SU-DHL-6 (cell line): ENCODE results near the gene RPS3.

Experiments used
- H2AFZ ChIP-seq: fragments of 200-600 bp; sonication (generic); 2 replicates; pipeline ENCODE4 v1.6.1; 2014; ENCODE audit warnings: low read depth, mild to moderate bottlenecking, moderate library complexity, mixed read lengths, antibody characterized with exemption, low read length; ENCODE audit not compliant: severe bottlenecking
- H3F3A ChIP-seq: fragments of 200-600 bp; shearing (Covaris generic); 2 replicates; pipeline ENCODE4 v1.6.0; 2016; ENCODE audit warnings: antibody characterized with exemption, mild to moderate bottlenecking; ENCODE audit not compliant: insufficient read depth
- H3K27ac ChIP-seq: fragments of 200-600 bp; sonication (generic); 2 replicates; pipeline ENCODE4 v1.5.1; 2016; ENCODE audit warnings: low read depth, mild to moderate bottlenecking, low read length, moderate library complexity, mixed read lengths
- H3K27me3 ChIP-seq: fragments of 200-600 bp; sonication (generic), shearing (Covaris generic); 2 replicates; pipeline ENCODE4 v1.6.0; 2014; ENCODE audit warnings: mild to moderate bottlenecking, low read length
- H3K36me3 ChIP-seq: fragments of 200-600 bp; sonication (generic); 2 replicates; pipeline ENCODE4 v1.6.1; 2014; ENCODE audit warnings: mild to moderate bottlenecking, low read length, mixed read lengths
- H3K4me2 ChIP-seq: fragments of 300-600, 200-600 bp; shearing (Covaris generic), sonication (generic); 2 replicates; pipeline ENCODE4 v1.6.0; 2014; ENCODE audit warnings: low read length, low read depth, mild to moderate bottlenecking; ENCODE audit not compliant: poor library complexity, severe bottlenecking
- H3K4me3 ChIP-seq: fragments of 200-600 bp; sonication (generic); 2 replicates; pipeline ENCODE4 v1.5.1; 2014; ENCODE audit warnings: antibody characterized with exemption, low read length, mild to moderate bottlenecking, mixed read lengths; ENCODE audit not compliant: insufficient read depth, poor library complexity, severe bottlenecking
- H3K79me2 ChIP-seq: fragments of 200-600 bp; sonication (generic); 2 replicates; pipeline ENCODE4 v1.6.1; 2014; ENCODE audit warnings: mild to moderate bottlenecking, low read length, moderate library complexity; ENCODE audit not compliant: insufficient read depth
- H3K9ac ChIP-seq: fragments of 200-600 bp; sonication (generic); 2 replicates; pipeline ENCODE4 v1.7.0; 2014; ENCODE audit warnings: mild to moderate bottlenecking, low read length
- H3K9me2 ChIP-seq: fragments of 200-600 bp; sonication (generic); replicated peaks from 2 replicates; pipeline ENCODE4 v1.6.1; 2014; ENCODE audit warnings: low read length; ENCODE audit not compliant: insufficient read depth
- H3K9me3 ChIP-seq: fragments of 200-600 bp; sonication (generic); 2 replicates; pipeline ENCODE4 v1.6.1; 2014; ENCODE audit warnings: low read length, mixed read lengths; ENCODE audit not compliant: insufficient read depth
- H4K20me1 ChIP-seq: fragments of 200-600 bp; sonication (generic); 2 replicates; pipeline ENCODE4 v1.6.1; 2014; ENCODE audit warnings: low read depth, mild to moderate bottlenecking, antibody characterized with exemption, low read length, moderate library complexity, mixed read lengths
- CTCF ChIP-seq: fragments of 200-600 bp; sonication (generic); IDR thresholded peaks from one replicate; pipeline ENCODE4 v1.5.1; 2017; ENCODE audit warnings: antibody characterized with exemption, mild to moderate bottlenecking, low read length, moderate library complexity; ENCODE audit not compliant: insufficient read depth, poor library complexity, severe bottlenecking
- EZH2phosphoT487 ChIP-seq: fragments of 200-600 bp; sonication (generic), shearing (Covaris generic); conservative IDR thresholded peaks from 2 replicates; pipeline ENCODE4 v1.6.1; 2018; ENCODE audit warnings: mild to moderate bottlenecking, antibody characterized with exemption, low read length, moderate library complexity, mixed read lengths

RPS3 gene

GRCh38 chr11:75435571-75435925, 36.2 kb downstream of the RPS3 start:
- Histone ChIP-seq H3K9me2 (no peaks in the 10 kb centered on the region), H3K4me2 (no peak overlapping the region), H3K9me3 (no peaks in the 10 kb centered on the region), H3K4me3 (no peak overlapping the region), H3K27me3 (no peaks in the 10 kb centered on the region), H3K36me3 (no peaks in the 10 kb centered on the region), H3K79me2 (no peaks in the 10 kb centered on the region), H3K27ac (no peak overlapping the region), H3K9ac (no peak overlapping the region), H2AFZ (no peak overlapping the region), H3F3A (no peaks in the 10 kb centered on the region), H4K20me1 (no peaks in the 10 kb centered on the region)
- TF ChIP-seq EZH2phosphoT487 (no peak), CTCF (no peak)

- H4K20me1 ChIP-seq = no peaks in the 10 kb centered on the region
- H3K27ac ChIP-seq = no peak overlapping the region
- H3K36me3 ChIP-seq = no peaks in the 10 kb centered on the region
- no peaks in the 10 kb centered on the region for H3K27me3 ChIP-seq
- H3K9me3 ChIP-seq = no peaks in the 10 kb centered on the region
- no peak overlapping the region for H3K9ac ChIP-seq
- no peaks in the 10 kb centered on the region for H3F3A ChIP-seq
- no peak overlapping the region for H2AFZ ChIP-seq
- no peak for TF ChIP-seq EZH2phosphoT487
- no peak for TF ChIP-seq CTCF
- H3K79me2 ChIP-seq = no peaks in the 10 kb centered on the region
- H3K4me2 ChIP-seq = no peak overlapping the region
- no peak overlapping the region for H3K4me3 ChIP-seq
- no peaks in the 10 kb centered on the region for H3K9me2 ChIP-seq
Measured at GRCh38 chr11:75436806-75437205, 37.5 kb downstream of the RPS3 start.

- H3K9ac ChIP-seq = no peak overlapping the region
- no peaks in the 10 kb centered on the region for H3K36me3 ChIP-seq
- H3K27ac ChIP-seq = no peak overlapping the region
- no peaks in the 10 kb centered on the region for H4K20me1 ChIP-seq
- no peaks in the 10 kb centered on the region for H3K9me3 ChIP-seq
- no peak overlapping the region for H2AFZ ChIP-seq
- no peak overlapping the region for H3K4me2 ChIP-seq
- H3K9me2 ChIP-seq = no peaks in the 10 kb centered on the region
- H3K4me3 ChIP-seq = no peak overlapping the region
- H3F3A ChIP-seq = no peaks in the 10 kb centered on the region
- TF ChIP-seq EZH2phosphoT487 (no peak), CTCF (no peak)
- no peaks in the 10 kb centered on the region for H3K79me2 ChIP-seq
- no peaks in the 10 kb centered on the region for H3K27me3 ChIP-seq
Measured at GRCh38 chr11:75437966-75438659, 38.8 kb downstream of the RPS3 start.
